PFSK-1 (cell line): ENCODE measurements around the gene FCSK.

Experiments
- FOXP2 ChIP-seq: optimal IDR thresholded peaks from 2 replicates; pipeline ENCODE3; 2011; ENCODE audit warnings: borderline replicate concordance, control low read depth, inconsistent platforms; ENCODE audit not compliant: insufficient read depth; ENCODE audit errors: extremely low read length, extremely low read depth
- POLR2AphosphoS5 ChIP-seq: IDR thresholded peaks from 2 replicates; pipeline ENCODE4 v1.6.1; 2012; ENCODE audit warnings: low read depth, mild to moderate bottlenecking, control low read depth, low read length, moderate library complexity
- SIN3A ChIP-seq: IDR thresholded peaks from 2 replicates; pipeline ENCODE4 v1.6.1; 2012; ENCODE audit warnings: mild to moderate bottlenecking, low read length, moderate library complexity, borderline replicate concordance; ENCODE audit not compliant: insufficient read depth
- TAF1 ChIP-seq: IDR thresholded peaks from 2 replicates; pipeline ENCODE4 v1.6.1; 2012; ENCODE audit warnings: low read length, control low read depth, borderline replicate concordance; ENCODE audit not compliant: insufficient read depth
- TF ChIP-seq, protein P1 (sequence below), 2 experiments: IDR thresholded peaks; 2 replicates each; pipeline versions ENCODE4 v1.6.1 to v1.8.0; 2011 to 2012; ENCODE audit warnings: low read depth in 2 of 2, low read length in 2 of 2, control low read depth in 1 of 2, inconsistent platforms in 1 of 2, mild to moderate bottlenecking in 1 of 2, moderate library complexity in 1 of 2; ENCODE audit not compliant: insufficient read depth in 1 of 2

The FCSK gene

DNA sequence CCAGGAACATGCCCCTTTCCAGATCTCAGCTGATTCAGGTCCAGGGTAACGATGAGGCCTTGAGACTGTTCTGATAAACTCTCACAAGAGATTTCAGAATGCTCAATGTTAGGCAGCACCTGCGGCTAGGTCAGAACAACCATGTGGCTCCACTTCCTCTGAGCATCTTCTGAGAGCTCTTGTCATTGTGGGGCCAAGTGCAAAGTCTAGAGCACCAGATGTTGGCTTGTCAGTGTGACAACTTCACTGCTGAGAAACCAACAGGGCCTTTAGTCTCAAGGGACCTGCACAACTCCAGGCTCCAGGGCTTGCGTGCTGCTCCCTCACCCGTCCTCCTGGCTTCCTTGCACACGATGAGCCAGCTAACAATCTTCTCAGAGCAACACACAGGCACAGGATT, 29.0 kb downstream of the FCSK start:
- TF ChIP-seq POLR2AphosphoS5 = no peak
- TF ChIP-seq, protein P1, sequence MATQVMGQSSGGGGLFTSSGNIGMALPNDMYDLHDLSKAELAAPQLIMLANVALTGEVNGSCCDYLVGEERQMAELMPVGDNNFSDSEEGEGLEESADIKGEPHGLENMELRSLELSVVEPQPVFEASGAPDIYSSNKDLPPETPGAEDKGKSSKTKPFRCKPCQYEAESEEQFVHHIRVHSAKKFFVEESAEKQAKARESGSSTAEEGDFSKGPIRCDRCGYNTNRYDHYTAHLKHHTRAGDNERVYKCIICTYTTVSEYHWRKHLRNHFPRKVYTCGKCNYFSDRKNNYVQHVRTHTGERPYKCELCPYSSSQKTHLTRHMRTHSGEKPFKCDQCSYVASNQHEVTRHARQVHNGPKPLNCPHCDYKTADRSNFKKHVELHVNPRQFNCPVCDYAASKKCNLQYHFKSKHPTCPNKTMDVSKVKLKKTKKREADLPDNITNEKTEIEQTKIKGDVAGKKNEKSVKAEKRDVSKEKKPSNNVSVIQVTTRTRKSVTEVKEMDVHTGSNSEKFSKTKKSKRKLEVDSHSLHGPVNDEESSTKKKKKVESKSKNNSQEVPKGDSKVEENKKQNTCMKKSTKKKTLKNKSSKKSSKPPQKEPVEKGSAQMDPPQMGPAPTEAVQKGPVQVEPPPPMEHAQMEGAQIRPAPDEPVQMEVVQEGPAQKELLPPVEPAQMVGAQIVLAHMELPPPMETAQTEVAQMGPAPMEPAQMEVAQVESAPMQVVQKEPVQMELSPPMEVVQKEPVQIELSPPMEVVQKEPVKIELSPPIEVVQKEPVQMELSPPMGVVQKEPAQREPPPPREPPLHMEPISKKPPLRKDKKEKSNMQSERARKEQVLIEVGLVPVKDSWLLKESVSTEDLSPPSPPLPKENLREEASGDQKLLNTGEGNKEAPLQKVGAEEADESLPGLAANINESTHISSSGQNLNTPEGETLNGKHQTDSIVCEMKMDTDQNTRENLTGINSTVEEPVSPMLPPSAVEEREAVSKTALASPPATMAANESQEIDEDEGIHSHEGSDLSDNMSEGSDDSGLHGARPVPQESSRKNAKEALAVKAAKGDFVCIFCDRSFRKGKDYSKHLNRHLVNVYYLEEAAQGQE (IDR thresholded peaks at IDR 0.05; ENCODE audit: insufficient read depth in 1 of 2, low read depth in 2 of 2, low read length in 2 of 2) = no peak
- TF ChIP-seq TAF1 = no peak
- no peak for TF ChIP-seq FOXP2
- no peak for TF ChIP-seq SIN3A

DNA sequence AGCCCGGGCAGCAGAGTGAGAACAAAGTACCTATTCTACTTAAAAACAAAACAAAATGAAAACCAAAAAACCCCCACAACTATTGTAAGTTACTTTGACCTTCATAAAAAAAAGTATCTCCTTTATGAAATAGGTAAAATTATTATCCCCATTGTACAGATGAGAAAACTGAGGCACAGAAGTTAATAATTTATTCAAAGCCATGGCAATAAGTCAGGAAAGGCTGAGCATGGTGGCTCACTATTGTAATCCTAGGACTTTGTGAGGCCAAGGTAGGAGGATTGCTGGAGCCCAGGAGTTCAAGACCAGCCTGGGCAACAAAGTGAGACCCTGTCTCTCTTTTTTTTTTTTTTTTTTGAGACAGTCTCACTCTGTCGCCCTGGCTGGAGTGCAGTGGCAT, 30.5 kb downstream of the FCSK start:
- no peak for TF ChIP-seq TAF1
- TF ChIP-seq FOXP2 = no peak
- TF ChIP-seq, protein P1 (IDR thresholded peaks at IDR 0.05; ENCODE audit: insufficient read depth in 1 of 2, low read depth in 2 of 2, low read length in 2 of 2) = no peak
- no peak for TF ChIP-seq POLR2AphosphoS5
- no peak for TF ChIP-seq SIN3A

DNA sequence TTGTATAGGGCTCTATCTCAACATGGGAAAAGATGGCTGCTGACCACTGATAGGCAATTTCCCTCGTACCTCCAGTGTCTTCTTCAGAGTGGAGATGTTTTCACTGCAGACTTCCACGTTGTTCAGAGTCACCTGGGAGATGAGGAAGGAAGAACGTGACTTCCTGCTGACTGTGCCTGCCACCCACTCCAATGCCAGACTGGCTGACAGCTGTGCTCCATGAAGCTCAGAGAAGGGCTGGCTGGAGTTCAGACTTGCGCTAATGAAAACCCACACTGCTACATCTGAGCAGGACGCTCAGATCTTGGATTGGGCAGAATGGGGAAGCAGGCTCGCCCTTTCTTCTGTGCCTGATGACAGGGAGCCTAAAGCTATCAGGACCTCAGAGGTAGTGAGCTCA, 35.9 kb downstream of the FCSK start:
- TF ChIP-seq POLR2AphosphoS5 (no peak), FOXP2 (no peak), TAF1 (no peak), SIN3A (no peak)
- TF ChIP-seq, protein P1 (IDR thresholded peaks at IDR 0.05; ENCODE audit: insufficient read depth in 1 of 2, low read depth in 2 of 2, low read length in 2 of 2) = no peak

DNA sequence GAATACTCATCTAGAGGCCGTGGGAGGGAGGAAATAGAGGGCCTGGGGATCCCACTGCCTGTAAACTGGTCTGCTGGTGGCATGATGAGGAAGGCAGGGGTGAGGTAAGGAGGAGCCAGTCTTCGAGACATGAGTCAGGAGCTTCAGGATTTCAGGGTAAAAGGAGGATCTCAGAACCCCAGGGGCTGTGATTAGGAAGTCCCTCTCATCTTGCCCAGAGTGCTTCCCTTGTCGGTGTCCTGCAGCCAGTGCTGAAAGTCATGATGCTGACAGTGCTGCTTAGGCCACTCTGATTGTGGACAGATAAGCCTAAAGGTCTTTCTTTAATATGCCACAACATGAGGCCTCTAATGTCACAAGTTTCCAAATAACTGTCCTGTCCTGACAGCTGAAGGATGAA, 39.4 kb downstream of the FCSK start:
- TF ChIP-seq, protein P1 (IDR thresholded peaks at IDR 0.05; ENCODE audit: insufficient read depth in 1 of 2, low read depth in 2 of 2, low read length in 2 of 2) = no peak
- TF ChIP-seq TAF1 = no peak
- TF ChIP-seq FOXP2 = no peak
- TF ChIP-seq POLR2AphosphoS5 = no peak
- no peak for TF ChIP-seq SIN3A

DNA sequence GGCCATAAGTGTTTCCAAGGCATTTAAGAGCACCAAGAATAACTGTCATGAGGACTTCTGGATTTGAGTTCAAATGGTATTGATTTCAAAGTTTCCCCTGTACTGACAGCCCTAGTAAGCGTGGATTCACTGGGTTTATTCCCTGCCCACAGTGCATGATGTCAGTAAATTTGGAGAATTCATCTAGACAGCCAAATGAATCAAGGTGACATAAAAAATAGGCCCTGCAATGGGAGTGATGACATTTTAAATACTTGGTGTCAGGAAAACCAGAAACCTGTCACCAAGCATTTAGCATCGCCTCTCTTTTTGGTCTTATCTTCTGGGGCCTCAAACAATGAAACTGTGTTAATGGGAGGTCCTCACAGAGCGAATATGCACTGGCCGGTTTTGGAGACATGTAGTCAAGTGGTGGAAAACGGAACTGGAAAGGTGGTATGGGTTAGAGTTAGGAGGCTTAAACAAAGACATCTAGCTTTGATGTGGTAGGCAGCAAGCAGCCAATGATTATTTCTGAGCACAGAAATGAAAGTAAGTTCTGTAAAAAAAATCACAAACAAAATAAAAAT, 39.9 kb downstream of the FCSK start:
- TF ChIP-seq SIN3A (no peak), FOXP2 (no peak), POLR2AphosphoS5 (no peak), TAF1 (no peak)
- TF ChIP-seq, protein P1 (IDR thresholded peaks at IDR 0.05; ENCODE audit: insufficient read depth in 1 of 2, low read depth in 2 of 2, low read length in 2 of 2) = no peak
